Fibroblast of lung (primary cell): Measurements from ENCODE around the gene GAGE10. TPM values are rescaled to one million over a fixed set of nuclear protein-coding genes. Genes with fewer than 3 reads are reported as not detected.

ENCODE experiments used
- DNase-seq, 2 donors: peaks; one replicate each; pipeline versions ENCODE4 v3.0.0 to v3.0.0-alpha.2; 2010; ENCODE audit warnings: low read depth in 2 of 2
- H2AFZ ChIP-seq: 2 replicates; pipeline ENCODE4 v1.5.1; 2012; ENCODE audit warnings: low read length, control low read depth, inconsistent platforms
- H3K27ac ChIP-seq: 2 replicates; pipeline ENCODE4 v1.5.1; 2011; ENCODE audit warnings: low read length, control low read depth; ENCODE audit not compliant: insufficient read depth
- H3K27me3 ChIP-seq: 2 replicates; pipeline ENCODE4 v1.5.1; 2011; ENCODE audit warnings: mild to moderate bottlenecking, low read length; ENCODE audit not compliant: control insufficient read depth, insufficient read depth
- H3K36me3 ChIP-seq: 2 replicates; pipeline ENCODE4 v1.5.1; 2011; ENCODE audit warnings: low read length; ENCODE audit not compliant: control insufficient read depth, insufficient read depth
- H3K4me1 ChIP-seq: 2 replicates; pipeline ENCODE4 v1.5.1; 2011; ENCODE audit warnings: low read length; ENCODE audit not compliant: control insufficient read depth, insufficient read depth; ENCODE audit errors: extremely low read depth
- H3K4me2 ChIP-seq: 2 replicates; pipeline ENCODE4 v1.5.1; 2011; ENCODE audit warnings: low read length, control low read depth; ENCODE audit not compliant: insufficient read depth; ENCODE audit errors: extremely low read depth
- H3K4me3 ChIP-seq, 4 experiments: fragments of 200-600 bp in 1 of 4; sonication (generic) in 1 of 4; replicated peaks in 1 of 4; 2 replicates each; pipeline ENCODE4 v1.5.1; 2011 to 2016; ENCODE audit warnings: low read length in 4 of 4, low read depth in 3 of 4, mild to moderate bottlenecking in 3 of 4, control low read depth in 2 of 4, inconsistent platforms in 1 of 4, mixed read lengths in 1 of 4; ENCODE audit not compliant: insufficient read depth in 1 of 4; ENCODE audit errors: control extremely low read depth in 1 of 4
- H3K79me2 ChIP-seq: 2 replicates; pipeline ENCODE4 v1.5.1; 2012; ENCODE audit warnings: mild to moderate bottlenecking, low read length, inconsistent platforms; ENCODE audit not compliant: control insufficient read depth, insufficient read depth
- H3K9ac ChIP-seq: 2 replicates; pipeline ENCODE4 v1.5.1; 2011; ENCODE audit warnings: mild to moderate bottlenecking, low read length, control low read depth; ENCODE audit not compliant: insufficient read depth
- H3K9me3 ChIP-seq: 2 replicates; pipeline ENCODE4 v1.5.1; 2012; ENCODE audit warnings: low read depth, low read length; ENCODE audit not compliant: control insufficient read depth, insufficient read depth
- H4K20me1 ChIP-seq: 2 replicates; pipeline ENCODE4 v1.5.1; 2011; ENCODE audit warnings: low read length; ENCODE audit not compliant: control insufficient read depth, insufficient read depth; ENCODE audit errors: extremely low read depth
- CTCF ChIP-seq, 2 donors: IDR thresholded peaks in 1 of 2; conservative IDR thresholded peaks in 1 of 2; 1 replicate in 1 of 2; 2 replicates in 1 of 2; pipeline ENCODE4 v1.5.1; 2011 to 2012; ENCODE audit warnings: low read length in 2 of 2, control low read depth in 1 of 2, inconsistent platforms in 1 of 2, low read depth in 1 of 2, mild to moderate bottlenecking in 1 of 2
- EZH2 ChIP-seq: IDR thresholded peaks from 2 replicates; pipeline ENCODE4 v1.5.1; 2012; ENCODE audit warnings: low read length, control low read depth, mild to moderate bottlenecking; ENCODE audit errors: missing control alignments
- polyA plus RNA-seq, 2 donors: library from polyadenylated mRNA; depleted of rRNA in 1 of 2; stranded (reverse) in 1 of 2; unstranded in 1 of 2; fragments of >200 nt; gene quantifications; 2 replicates each; pipeline ENCODE4 v1.2.1, GENCODE V29; 2011 to 2012; ENCODE audit warnings: missing spikeins in 1 of 2
- total RNA-seq: library from RNA; depleted of rRNA; stranded (reverse); fragments of >200 nt; gene quantifications from 2 replicates; pipeline ENCODE4 v1.2.1, GENCODE V29; 2014

Gene GAGE10
- total and polyA plus RNA-seq, 2 donors (not counting 1 experiment from before 2014, with no cell fraction given), result not detected

GRCh38 chrX:49309401-49309981, 6.0 kb downstream of the GAGE10 start:
- Histone ChIP-seq H4K20me1 (no peaks in the 10 kb centered on the region), H3K36me3 (no peaks in the 10 kb centered on the region), H3K79me2 (no peaks in the 10 kb centered on the region), H3K9ac (no peak overlapping the region), H3K27ac (peak overlapping the region; percentile 43), H3K4me1 (peaks cover 3% of the 10 kb centered on the region), H3K9me3 (no peaks in the 10 kb centered on the region), H3K4me3 (peak overlapping the region; percentile 17 to 54 (median 33)), H3K4me2 (peak overlapping the region; percentile 64), H2AFZ (peak overlapping the region; percentile 80), H3K27me3 (no peaks in the 10 kb centered on the region)
- TF ChIP-seq CTCF (conservative IDR thresholded peaks at IDR 0.05 in 1 of 2, IDR thresholded peaks at IDR 0.05 in 1 of 2; ENCODE audit: low read depth in 1 of 2, low read length in 2 of 2) (no peak), EZH2 (no peak)
- peak; percentile 13 to 50 for DNase-seq

- no peaks in the 10 kb centered on the region for H4K20me1 ChIP-seq
- H3K4me1 ChIP-seq, result peaks cover 3% of the 10 kb centered on the region
- H3K27me3 ChIP-seq, result no peaks in the 10 kb centered on the region
- no peaks in the 10 kb centered on the region for H3K36me3 ChIP-seq
- H3K9ac ChIP-seq, result no peak overlapping the region
- no peaks in the 10 kb centered on the region for H3K79me2 ChIP-seq
- no peak for DNase-seq
- no peaks in the 10 kb centered on the region for H3K9me3 ChIP-seq
- no peak overlapping the region for H3K4me3 ChIP-seq
- H3K4me2 ChIP-seq, result no peak overlapping the region
- TF ChIP-seq CTCF (conservative IDR thresholded peaks at IDR 0.05 in 1 of 2, IDR thresholded peaks at IDR 0.05 in 1 of 2; ENCODE audit: low read depth in 1 of 2, low read length in 2 of 2), result no peak
- TF ChIP-seq EZH2, result no peak
- H3K27ac ChIP-seq, result no peak overlapping the region
- peak overlapping the region; percentile 80 for H2AFZ ChIP-seq
Measured at GRCh38 chrX:49310371-49310770, 6.9 kb downstream of the GAGE10 start.

GRCh38 chrX:49312176-49312575, 8.7 kb downstream of the GAGE10 start:
- Histone ChIP-seq H3K36me3 (no peaks in the 10 kb centered on the region), H3K4me3 (no peak overlapping the region), H3K9me3 (no peaks in the 10 kb centered on the region), H3K27me3 (no peaks in the 10 kb centered on the region), H3K27ac (no peak overlapping the region), H3K4me2 (no peak overlapping the region), H3K4me1 (peaks cover 3% of the 10 kb centered on the region), H3K79me2 (no peaks in the 10 kb centered on the region), H4K20me1 (no peaks in the 10 kb centered on the region), H3K9ac (no peak overlapping the region), H2AFZ (no peak overlapping the region)
- no peak for DNase-seq
- TF ChIP-seq EZH2 (no peak), CTCF (conservative IDR thresholded peaks at IDR 0.05 in 1 of 2, IDR thresholded peaks at IDR 0.05 in 1 of 2; ENCODE audit: low read depth in 1 of 2, low read length in 2 of 2) (no peak)
